Right lobe of liver (tissue), 4 donors: ENCODE measurements around the gene CPSF6.

Source experiments
- POLR2A ChIP-seq: fragments of 450-650 bp; IDR thresholded peaks from one replicate; pipeline ENCODE4 v1.6.1; 2017; ENCODE audit warnings: antibody characterized with exemption, mild to moderate bottlenecking
- TF ChIP-seq, protein P1 (sequence below), 4 donors: fragments of 200-600 bp in 3 of 4; fragments of 450-650 bp in 1 of 4; IDR thresholded peaks; one replicate each; pipeline versions ENCODE4 v1.5.1 to v1.8.0; 2016 to 2022; ENCODE audit warnings: antibody characterized with exemption in 4 of 4, mild to moderate bottlenecking in 2 of 4
- donor health status: DM: no; HTN: no; CAD: no.
- donor health status: DM: no; HTN: no; CAD: no.
- donor health status: DM: no; HTN: yes; CAD: no.

DNA sequence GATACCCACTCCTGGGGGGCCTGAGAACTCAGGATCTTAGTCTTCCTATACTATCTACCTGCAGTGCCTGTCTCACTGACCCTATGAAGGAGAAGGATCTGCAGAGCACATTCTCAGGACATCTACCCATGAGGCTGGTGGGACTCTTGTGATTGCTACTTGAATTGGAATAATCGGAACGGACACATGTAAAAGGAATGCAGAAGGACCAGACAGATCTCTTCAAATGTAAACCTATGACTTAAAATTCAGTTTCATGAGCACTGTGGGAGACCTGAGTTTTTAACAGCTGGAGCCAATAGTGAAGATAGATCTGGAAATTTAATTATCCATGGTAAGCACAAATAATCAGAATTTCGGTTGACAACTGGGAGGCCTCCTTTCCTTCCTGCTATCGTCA is 35.2 kb upstream of the CPSF6 start:
- TF ChIP-seq, protein P1, sequence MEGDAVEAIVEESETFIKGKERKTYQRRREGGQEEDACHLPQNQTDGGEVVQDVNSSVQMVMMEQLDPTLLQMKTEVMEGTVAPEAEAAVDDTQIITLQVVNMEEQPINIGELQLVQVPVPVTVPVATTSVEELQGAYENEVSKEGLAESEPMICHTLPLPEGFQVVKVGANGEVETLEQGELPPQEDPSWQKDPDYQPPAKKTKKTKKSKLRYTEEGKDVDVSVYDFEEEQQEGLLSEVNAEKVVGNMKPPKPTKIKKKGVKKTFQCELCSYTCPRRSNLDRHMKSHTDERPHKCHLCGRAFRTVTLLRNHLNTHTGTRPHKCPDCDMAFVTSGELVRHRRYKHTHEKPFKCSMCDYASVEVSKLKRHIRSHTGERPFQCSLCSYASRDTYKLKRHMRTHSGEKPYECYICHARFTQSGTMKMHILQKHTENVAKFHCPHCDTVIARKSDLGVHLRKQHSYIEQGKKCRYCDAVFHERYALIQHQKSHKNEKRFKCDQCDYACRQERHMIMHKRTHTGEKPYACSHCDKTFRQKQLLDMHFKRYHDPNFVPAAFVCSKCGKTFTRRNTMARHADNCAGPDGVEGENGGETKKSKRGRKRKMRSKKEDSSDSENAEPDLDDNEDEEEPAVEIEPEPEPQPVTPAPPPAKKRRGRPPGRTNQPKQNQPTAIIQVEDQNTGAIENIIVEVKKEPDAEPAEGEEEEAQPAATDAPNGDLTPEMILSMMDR (IDR thresholded peaks at IDR 0.05), result no peak
- no peak for TF ChIP-seq POLR2A
